A549 (cell line): ENCODE data around the gene FTCD.

Source experiments
- CHD2 ChIP-seq: fragments of 150-350 bp; IDR thresholded peaks from 2 replicates; pipeline ENCODE4 v1.6.1; 2014; ENCODE audit warnings: low read length; ENCODE audit not compliant: partially characterized antibody
- EHMT2 ChIP-seq: fragments of 200-600 bp; sonication (generic); IDR thresholded peaks from 2 replicates; pipeline ENCODE4 v1.6.1; 2016; ENCODE audit warnings: antibody characterized with exemption, low read depth, mild to moderate bottlenecking, moderate library complexity
- PHF8 ChIP-seq: fragments of 200-600 bp; sonication (generic); IDR thresholded peaks from 2 replicates; pipeline ENCODE4 v1.6.1; 2016; ENCODE audit warnings: low read depth, mild to moderate bottlenecking, antibody characterized with exemption, moderate library complexity, borderline replicate concordance
- POLR2A ChIP-seq: IDR thresholded peaks from 2 replicates; pipeline ENCODE4 v1.6.1; 2012; ENCODE audit warnings: mild to moderate bottlenecking, low read length
- TF ChIP-seq, protein P1 (sequence below): fragments of 450-650 bp; IDR thresholded peaks from 2 replicates; pipeline ENCODE4 v1.6.1; 2014; ENCODE audit warnings: antibody characterized with exemption
- TF ChIP-seq, protein P2 (sequence below): fragments of >200 bp; sonication (Bioruptor Twin); formaldehyde crosslinking; IDR thresholded peaks from 3 replicates; pipeline ENCODE4 v1.5.1; 2016
- TF ChIP-seq, protein P3 (sequence below): IDR thresholded peaks from 2 replicates; pipeline ENCODE4 v1.6.1; 2012

DNA sequence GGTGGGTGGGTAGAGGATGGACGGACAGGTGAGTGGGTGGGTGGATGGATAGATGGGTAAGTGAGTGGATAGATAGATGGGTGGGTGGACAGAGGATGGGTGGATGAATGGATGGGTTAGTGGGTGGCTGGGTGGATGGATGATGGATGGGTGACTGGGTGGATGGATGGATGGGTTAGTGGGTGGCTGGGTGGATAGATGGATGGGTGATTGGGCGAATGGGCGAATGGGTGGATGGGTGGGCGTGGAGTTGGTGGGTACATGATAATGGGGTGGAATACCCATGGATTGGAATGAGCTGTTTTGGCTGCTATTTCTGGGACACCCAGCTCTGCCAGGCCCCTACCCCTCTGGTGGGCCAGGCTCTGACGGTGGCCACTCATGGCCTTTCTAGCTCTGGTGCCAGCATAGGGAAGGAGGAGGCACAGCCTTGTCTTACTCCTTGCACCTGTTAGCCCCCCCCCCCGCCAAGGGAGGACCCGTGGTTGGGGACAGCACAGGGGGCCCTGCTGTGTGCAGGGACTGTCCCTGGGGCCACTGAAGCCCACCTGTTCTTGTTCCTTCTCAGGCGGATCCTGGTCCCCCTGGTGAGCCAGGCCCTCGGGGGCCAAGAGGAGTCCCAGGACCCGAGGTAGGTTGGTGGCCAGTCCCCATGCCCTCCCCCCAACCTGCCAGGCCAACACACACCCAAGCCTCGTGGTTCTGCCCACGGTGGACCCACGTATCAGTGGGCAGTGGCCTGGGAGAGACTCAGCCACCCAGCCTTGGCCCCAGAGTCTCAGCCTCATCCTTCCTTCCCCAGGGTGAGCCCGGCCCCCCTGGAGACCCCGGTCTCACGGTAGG is 31.1 kb downstream of the FTCD start:
- no peak for TF ChIP-seq PHF8
- TF ChIP-seq, protein P1, sequence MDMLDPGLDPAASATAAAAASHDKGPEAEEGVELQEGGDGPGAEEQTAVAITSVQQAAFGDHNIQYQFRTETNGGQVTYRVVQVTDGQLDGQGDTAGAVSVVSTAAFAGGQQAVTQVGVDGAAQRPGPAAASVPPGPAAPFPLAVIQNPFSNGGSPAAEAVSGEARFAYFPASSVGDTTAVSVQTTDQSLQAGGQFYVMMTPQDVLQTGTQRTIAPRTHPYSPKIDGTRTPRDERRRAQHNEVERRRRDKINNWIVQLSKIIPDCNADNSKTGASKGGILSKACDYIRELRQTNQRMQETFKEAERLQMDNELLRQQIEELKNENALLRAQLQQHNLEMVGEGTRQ: no peak
- TF ChIP-seq, protein P2, sequence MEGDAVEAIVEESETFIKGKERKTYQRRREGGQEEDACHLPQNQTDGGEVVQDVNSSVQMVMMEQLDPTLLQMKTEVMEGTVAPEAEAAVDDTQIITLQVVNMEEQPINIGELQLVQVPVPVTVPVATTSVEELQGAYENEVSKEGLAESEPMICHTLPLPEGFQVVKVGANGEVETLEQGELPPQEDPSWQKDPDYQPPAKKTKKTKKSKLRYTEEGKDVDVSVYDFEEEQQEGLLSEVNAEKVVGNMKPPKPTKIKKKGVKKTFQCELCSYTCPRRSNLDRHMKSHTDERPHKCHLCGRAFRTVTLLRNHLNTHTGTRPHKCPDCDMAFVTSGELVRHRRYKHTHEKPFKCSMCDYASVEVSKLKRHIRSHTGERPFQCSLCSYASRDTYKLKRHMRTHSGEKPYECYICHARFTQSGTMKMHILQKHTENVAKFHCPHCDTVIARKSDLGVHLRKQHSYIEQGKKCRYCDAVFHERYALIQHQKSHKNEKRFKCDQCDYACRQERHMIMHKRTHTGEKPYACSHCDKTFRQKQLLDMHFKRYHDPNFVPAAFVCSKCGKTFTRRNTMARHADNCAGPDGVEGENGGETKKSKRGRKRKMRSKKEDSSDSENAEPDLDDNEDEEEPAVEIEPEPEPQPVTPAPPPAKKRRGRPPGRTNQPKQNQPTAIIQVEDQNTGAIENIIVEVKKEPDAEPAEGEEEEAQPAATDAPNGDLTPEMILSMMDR: no peak
- TF ChIP-seq CHD2: no peak
- TF ChIP-seq, protein P3, sequence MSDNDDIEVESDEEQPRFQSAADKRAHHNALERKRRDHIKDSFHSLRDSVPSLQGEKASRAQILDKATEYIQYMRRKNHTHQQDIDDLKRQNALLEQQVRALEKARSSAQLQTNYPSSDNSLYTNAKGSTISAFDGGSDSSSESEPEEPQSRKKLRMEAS: no peak
- no peak for TF ChIP-seq POLR2A
- no peak for TF ChIP-seq EHMT2
